H1 (cell line): ENCODE results near the gene DAO. TPM values are rescaled to one million over a fixed set of nuclear protein-coding genes. Genes with fewer than 3 reads are reported as not detected.
A peak's percentile ranks its signal among the peaks of the same experiment; 100 is the strongest.

Experiments used
- CTCF ChIA-PET: fragments of 300-600 bp; sonication (Branson Sonifier 250); formaldehyde crosslinking; loops from one replicate; lab custom pipeline; 2021; ENCODE audit not compliant: partially characterized antibody; lab: Charles Lee
- POLR2A ChIA-PET: fragments of 300-600 bp; sonication (Branson Sonifier 250); formaldehyde crosslinking; loops from one replicate; lab custom pipeline; 2021; ENCODE audit warnings: inconsistent platforms; ENCODE audit not compliant: partially characterized antibody; lab: Charles Lee
- DNase-seq, 2 experiments: peaks; one replicate each; pipeline versions ENCODE4 v3.0.0 to v3.0.0-alpha.2; 2010 to 2022; ENCODE audit warnings: low spot score in 2 of 2, low read depth in 1 of 2, mixed read lengths in 1 of 2
- FAIRE-seq: peaks from 2 replicates; lab custom pipeline; 2011; peaks lifted over from hg19 to GRCh38; lab: Jason Lieb, UNC
- H2AFZ ChIP-seq: 2 replicates; pipeline ENCODE4 v1.8.1; 2012; ENCODE audit warnings: low read length, inconsistent platforms
- H2AK5ac ChIP-seq: 2 replicates; pipeline ENCODE4 v1.6.1; 2013; ENCODE audit warnings: low read depth, low read length
- H2BK120ac ChIP-seq: replicated peaks from 2 replicates; pipeline ENCODE3; 2013; ENCODE audit warnings: low read depth, low read length, inconsistent platforms
- H2BK12ac ChIP-seq: 2 replicates; pipeline ENCODE4 v1.6.1; 2013; ENCODE audit warnings: low read depth, low read length
- H2BK15ac ChIP-seq: 2 replicates; pipeline ENCODE4 v1.6.1; 2013; ENCODE audit warnings: low read length
- H2BK20ac ChIP-seq: 2 replicates; pipeline ENCODE4 v1.6.1; 2013; ENCODE audit warnings: low read length
- H2BK5ac ChIP-seq: 2 replicates; pipeline ENCODE4 v1.6.1; 2013; ENCODE audit warnings: low read depth, low read length
- H3K14ac ChIP-seq: 2 replicates; pipeline ENCODE4 v1.6.1; 2013; ENCODE audit warnings: inconsistent platforms; ENCODE audit not compliant: insufficient read length
- H3K18ac ChIP-seq: 2 replicates; pipeline ENCODE4 v1.6.1; 2013; ENCODE audit warnings: low read length; ENCODE audit errors: extremely low read depth
- H3K23ac ChIP-seq: 2 replicates; pipeline ENCODE4 v1.6.1; 2013; ENCODE audit warnings: inconsistent platforms; ENCODE audit not compliant: insufficient read length
- H3K23me2 ChIP-seq: 2 replicates; pipeline ENCODE4 v1.6.1; 2013; ENCODE audit warnings: low read depth, low read length
- H3K27ac ChIP-seq: 2 replicates; pipeline ENCODE4 v1.6.1; 2011; ENCODE audit warnings: low read depth, low read length, inconsistent platforms
- H3K27me3 ChIP-seq, 4 experiments: replicated peaks in 1 of 4; 1 replicate in 1 of 4; 2 replicates in 3 of 4; pipeline versions ENCODE4 v1.6.1 to v1.8.1; 2011 to 2013; ENCODE audit warnings: low read length in 3 of 4, mild to moderate bottlenecking in 3 of 4, inconsistent platforms in 2 of 4, mixed read lengths in 2 of 4, moderate library complexity in 1 of 4; ENCODE audit not compliant: control insufficient read depth in 3 of 4, insufficient read depth in 3 of 4; ENCODE audit errors: extremely low read depth in 1 of 4
- H3K36me3 ChIP-seq, 4 experiments: 2 replicates each; pipeline versions ENCODE4 v1.6.1 to v1.8.1; 2011 to 2013; ENCODE audit warnings: mild to moderate bottlenecking in 4 of 4, low read length in 3 of 4, moderate library complexity in 2 of 4, control low read depth in 1 of 4, inconsistent platforms in 1 of 4; ENCODE audit not compliant: insufficient read depth in 4 of 4, control insufficient read depth in 2 of 4
- H3K4ac ChIP-seq: replicated peaks from 2 replicates; pipeline ENCODE3; 2013; ENCODE audit warnings: low read length, low read depth, mixed read lengths, inconsistent platforms; ENCODE audit not compliant: insufficient read length
- H3K4me1 ChIP-seq, 4 experiments: replicated peaks in 1 of 4; 1 replicate in 1 of 4; 2 replicates in 3 of 4; pipeline versions ENCODE4 v1.6.1 to v1.8.1; 2011 to 2013; ENCODE audit warnings: low read length in 3 of 4, inconsistent platforms in 2 of 4, mixed read lengths in 1 of 4; ENCODE audit not compliant: insufficient read depth in 4 of 4, control insufficient read depth in 3 of 4
- H3K4me2 ChIP-seq, 2 experiments: 2 replicates each; pipeline versions ENCODE4 v1.6.1 to v1.8.1; 2011 to 2013; ENCODE audit warnings: low read depth in 2 of 2, low read length in 2 of 2, control low read depth in 1 of 2, inconsistent platforms in 1 of 2, mild to moderate bottlenecking in 1 of 2; ENCODE audit not compliant: insufficient read depth in 1 of 2
- H3K4me3 ChIP-seq, 4 experiments: fragments of 200-600, 300-600 bp in 1 of 4; sonication (generic), shearing (Covaris generic), sonication (Bioruptor Twin) in 1 of 4; 2 replicates each; pipeline versions ENCODE4 v1.5.1 to v1.8.1; 2011 to 2016; ENCODE audit warnings: low read length in 4 of 4, low read depth in 3 of 4, control low read depth in 2 of 4, inconsistent platforms in 2 of 4, mild to moderate bottlenecking in 2 of 4, mixed read lengths in 1 of 4, moderate library complexity in 1 of 4; ENCODE audit not compliant: insufficient read depth in 2 of 4; ENCODE audit errors: extremely low read depth in 1 of 4
- H3K56ac ChIP-seq: replicated peaks from 2 replicates; pipeline ENCODE3; 2013; ENCODE audit warnings: low read depth, mild to moderate bottlenecking, mixed read lengths, low read length, inconsistent platforms; ENCODE audit not compliant: insufficient read length
- H3K79me1 ChIP-seq: 2 replicates; pipeline ENCODE4 v1.6.1; 2013; ENCODE audit warnings: low read depth, low read length, control low read depth
- H3K79me2 ChIP-seq, 2 experiments: 2 replicates each; pipeline versions ENCODE4 v1.6.1 to v1.8.1; 2012 to 2013; ENCODE audit warnings: low read length in 2 of 2, mild to moderate bottlenecking in 2 of 2, inconsistent platforms in 1 of 2; ENCODE audit not compliant: insufficient read depth in 2 of 2, control insufficient read depth in 1 of 2
- H3K9ac ChIP-seq, 4 experiments: replicated peaks in 1 of 4; 1 replicate in 1 of 4; 2 replicates in 3 of 4; pipeline versions ENCODE4 v1.6.1 to v1.8.1; 2011 to 2013; ENCODE audit warnings: low read depth in 3 of 4, low read length in 3 of 4, control low read depth in 2 of 4, mild to moderate bottlenecking in 2 of 4, moderate library complexity in 2 of 4, inconsistent platforms in 1 of 4; ENCODE audit errors: extremely low read depth in 1 of 4
- H3K9me3 ChIP-seq, 2 experiments: 2 replicates each; pipeline versions ENCODE4 v1.6.1 to v1.8.1; 2012 to 2013; ENCODE audit warnings: mild to moderate bottlenecking in 2 of 2, moderate library complexity in 2 of 2, control low read depth in 1 of 2, inconsistent platforms in 1 of 2, low read depth in 1 of 2, low read length in 1 of 2, mixed read lengths in 1 of 2; ENCODE audit not compliant: insufficient read depth in 2 of 2
- H4K20me1 ChIP-seq, 2 experiments: replicated peaks in 1 of 2; 2 replicates each; pipeline versions ENCODE3 to v1.8.1; 2011 to 2013; ENCODE audit warnings: inconsistent platforms in 2 of 2, low read length in 2 of 2, mild to moderate bottlenecking in 1 of 2; ENCODE audit not compliant: insufficient read depth in 2 of 2, control insufficient read depth in 1 of 2
- H4K5ac ChIP-seq: 2 replicates; pipeline ENCODE4 v1.6.1; 2013; ENCODE audit warnings: low read length, low read depth, mixed read lengths, inconsistent platforms; ENCODE audit not compliant: insufficient read length
- H4K8ac ChIP-seq: 2 replicates; pipeline ENCODE4 v1.8.0; 2013; ENCODE audit warnings: mild to moderate bottlenecking, moderate library complexity, low read length, inconsistent platforms; ENCODE audit not compliant: insufficient read depth; ENCODE audit errors: extremely low read depth
- H4K91ac ChIP-seq: replicated peaks from 2 replicates; pipeline ENCODE3; 2013; ENCODE audit warnings: low read length, mixed read lengths, inconsistent platforms; ENCODE audit not compliant: insufficient read length
- POU5F1 ChIP-seq: IDR thresholded peaks from 2 replicates; pipeline ENCODE4 v1.6.1; 2011; ENCODE audit warnings: low read depth, mild to moderate bottlenecking, low read length, moderate library complexity
- SUZ12 ChIP-seq: fragments of 200-600 bp; sonication (generic); IDR thresholded peaks from 2 replicates; pipeline ENCODE4 v1.6.1; 2012; ENCODE audit warnings: mild to moderate bottlenecking, inconsistent platforms, low read length, moderate library complexity, mixed read lengths
- WGBS, 2 experiments: shearing (Covaris generic) in 1 of 2; methylation state at CpG; one replicate each; pipeline versions ENCODE4 v1.1.6 to v1.1.7; 2013 to 2015; ENCODE audit warnings: low lambda C conversion rate in 2 of 2, mixed read lengths in 2 of 2, inconsistent platforms in 1 of 2, low coverage in 1 of 2, missing lambda C conversion rate in 1 of 2; ENCODE audit not compliant: insufficient replicate concordance in 2 of 2, insufficient coverage in 1 of 2, insufficient read length in 1 of 2; ENCODE audit errors: extremely low coverage in 1 of 2, missing lambda C conversion rate in 1 of 2; 5-methylcytosine and 5-hydroxymethylcytosine counted together
- polyA plus RNA-seq, 7 experiments: library from polyadenylated mRNA; depleted of rRNA in 3 of 7; stranded (reverse) in 5 of 7; unstranded in 2 of 7; fragments of >200 nt in 5 of 7; fragments of 200-250 nt in 2 of 7; gene quantifications; 1 replicate in 5 of 7; 2 replicates in 1 of 7; 4 replicates in 1 of 7; pipeline versions ENCODE4 v1.2.1 to v1.2.3, GENCODE V29; 2011 to 2013; ENCODE audit warnings: missing spikeins in 2 of 7, mixed read lengths in 2 of 7
- total RNA-seq: library from RNA; stranded (reverse); fragmentation: NEBNext Ultra II Directional; extraction: Animal tissue kit (Norgen Biotek cat#: 25700); gene quantifications from 2 replicates; pipeline ENCODE4 v1.2.1, GENCODE V29; 2021

DAO gene
- total and polyA plus RNA-seq, 2 of the 8 experiments (the other 6 are each of a cell fraction or from before 2014, with no cell fraction given) = not detected

GRCh38 chr12:108857158-108857407, 22.8 kb upstream of the DAO start:
- H2BK12ac ChIP-seq = peak overlapping the region; percentile 92; the same call in 1 of the 2 replicates
- peaks cover 2 to 6% of the 10 kb centered on the region in 2 experiments for H4K20me1 ChIP-seq
- H3K23me2 ChIP-seq = peaks cover 14% of the 10 kb centered on the region
- peak overlapping the region; percentile 53 to 82 (median 58) for H3K9ac ChIP-seq
- no peak overlapping the region for H3K56ac ChIP-seq
- no peak overlapping the region for H3K23ac ChIP-seq
- H3K9me3 ChIP-seq = 0 out of 4 replicates have a peak, but pooled peaks cover 0 to 4% of the 10 kb centered on the region in 2 experiments
- H3K4ac ChIP-seq = no peak overlapping the region
- H3K4me2 ChIP-seq = peak overlapping the region; percentile 92 to 94
- H2BK120ac ChIP-seq = no peak overlapping the region
- no peak overlapping the region for H3K14ac ChIP-seq
- no peak overlapping the region for H4K5ac ChIP-seq
- peaks cover 0 to 2% (median 0%) of the 10 kb centered on the region in 4 experiments; a peak in 3 of 7 replicates for H3K27me3 ChIP-seq
- 4% methylated on average over 21 of the region's 30 CpGs; no CpG with 5 or more reads in 1 of the 2 experiments for WGBS, 2 experiments
- H3K4me1 ChIP-seq = peaks cover 4 to 29% (median 18%) of the 10 kb centered on the region in 4 experiments
- peaks cover 0 to 31% of the 10 kb centered on the region in 2 experiments; a peak in 2 of 4 replicates for H3K79me2 ChIP-seq
- no peak for TF ChIP-seq POU5F1
- TF ChIP-seq SUZ12 = peak; percentile 27; the same call in 1 of the 2 replicates
- DNase-seq = no peak
- H2BK20ac ChIP-seq = no peak overlapping the region
- H3K18ac ChIP-seq = no peak overlapping the region; the same call in 1 of the 2 replicates
- H3K27ac ChIP-seq = no peak overlapping the region; the same call in 1 of the 2 replicates
- H2AFZ ChIP-seq = 0 out of 2 replicates have a peak overlapping the region, but pooled peaks have one; percentile 75
- H3K4me3 ChIP-seq = peak overlapping the region; percentile 66 to 81 (median 72)
- 0 out of 8 replicates have a peak, but pooled peaks cover 0 to 3% (median 0%) of the 10 kb centered on the region in 4 experiments for H3K36me3 ChIP-seq
- peak overlapping the region; percentile 62; the same call in 1 of the 2 replicates for H4K8ac ChIP-seq
- CTCF ChIA-PET = interaction anchor here (1.1 to 2.6 kb wide), 3 partner anchors 24 to 204 kb away, joined by 3 to 9 read pairs (median 3); no protein-coding TSS in a partner anchor
- POLR2A ChIA-PET = interaction anchor here (0.8 to 3.6 kb wide), 7 partner anchors 8 to 586 kb away, joined by 3 to 10 read pairs (median 4); no protein-coding TSS in a partner anchor
- H2AK5ac ChIP-seq = 0 out of 2 replicates have a peak overlapping the region, but pooled peaks have one; percentile 41
- peaks cover 13% of the 10 kb centered on the region for H3K79me1 ChIP-seq
- no peak for FAIRE-seq
- H2BK15ac ChIP-seq = peak overlapping the region; percentile 95
- H2BK5ac ChIP-seq = peak overlapping the region; percentile 71; the same call in 1 of the 2 replicates
- H4K91ac ChIP-seq = peak overlapping the region; percentile 29
